Measurements from ENCODE around the gene CLMN.

- TF ChIP-seq CTCF (IDR thresholded peaks at IDR 0.05), result no peak
- no peak for TF ChIP-seq EZH2phosphoT487 (IDR thresholded peaks at IDR 0.05)
Observed at GRCh38 chr14:95336192-95336760, 16.6 kb upstream of the CLMN start.

Data from neural progenitor cell (in vitro differentiated cells).